22Rv1 (cell line): ENCODE results near the gene POU5F1.
"Not testable (repeated sequence)": the region's sequence is repeated elsewhere in the genome, so short reads cannot be mapped to it uniquely, and the experiment has no call there.

ENCODE experiments used
- H3K27ac ChIP-seq: fragments of 450-650 bp; 2 replicates; pipeline ENCODE4 v1.5.1; 2017
- CTCF ChIP-seq: fragments of 450-650 bp; IDR thresholded peaks from 2 replicates; pipeline ENCODE4 v1.5.1; 2017; ENCODE audit warnings: mild to moderate bottlenecking
- ZFX ChIP-seq: fragments of 450-650 bp; IDR thresholded peaks from 2 replicates; pipeline ENCODE4 v1.6.1; 2017; ENCODE audit warnings: antibody characterized with exemption, borderline replicate concordance

Gene POU5F1

GRCh38 chr6:31170600-31170881, at the start of gene POU5F1:
POU5F1 (minus strand) TSS chr6:31170682; CDS start chr6:31170620, 62 bp downstream.
- peak within 1 kb of the TSS; percentile 26; the same call in 1 of the 2 replicates for H3K27ac ChIP-seq
- TF ChIP-seq CTCF (no peak), ZFX (no peak)

- no peak for TF ChIP-seq ZFX
- no peak for TF ChIP-seq CTCF
- H3K27ac ChIP-seq = no peak overlapping the region
Observed at GRCh38 chr6:31216208-31216898, 45.9 kb upstream of the POU5F1 start.

- not testable (repeated sequence) for H3K27ac ChIP-seq
Observed at GRCh38 chr6:31215216-31215615, 44.7 kb upstream of the POU5F1 start.

- TF ChIP-seq ZFX (no peak), CTCF (no peak)
- no peak overlapping the region for H3K27ac ChIP-seq
Observed at GRCh38 chr6:31214516-31214915, 44.0 kb upstream of the POU5F1 start.

- no peak overlapping the region for H3K27ac ChIP-seq
- no peak for TF ChIP-seq ZFX
- no peak for TF ChIP-seq CTCF
Observed at GRCh38 chr6:31210741-31211532, 40.5 kb upstream of the POU5F1 start.

- no peak overlapping the region for H3K27ac ChIP-seq
- no peak for TF ChIP-seq ZFX
- no peak for TF ChIP-seq CTCF
Observed at GRCh38 chr6:31210123-31210522, 39.6 kb upstream of the POU5F1 start.

- no peak for TF ChIP-seq CTCF
- no peak for TF ChIP-seq ZFX
- no peak overlapping the region for H3K27ac ChIP-seq
Observed at GRCh38 chr6:31209137-31209536, 38.7 kb upstream of the POU5F1 start.
